Fibroblast of skin of left quadriceps (primary cell): ENCODE measurements around the gene PKM.

Experiments
- DNase-seq, 2 experiments: peaks; one replicate each; pipeline ENCODE4 v3.0.0-alpha.2; 2013; ENCODE audit warnings: low read depth in 2 of 2

Gene PKM

GRCh38 chr15:72200395-72201237 lies 30.4 kb downstream of the PKM start:
- DNase-seq = no peak

GRCh38 chr15:72199721-72200212 lies 31.2 kb downstream of the PKM start:
- DNase-seq = peak; percentile 34

- no peak for DNase-seq
Observed at GRCh38 chr15:72199205-72199515, 31.8 kb downstream of the PKM start.

- no peak for DNase-seq
Observed at GRCh38 chr15:72198356-72199204, 32.4 kb downstream of the PKM start.

- DNase-seq = no peak
Observed at GRCh38 chr15:72197460-72198355, 33.3 kb downstream of the PKM start, which contains the start of gene GRAMD2A. Gene GRAMD2A, minus strand, starts transcription at chr15:72197787.

GRCh38 chr15:72197041-72197459 lies 33.9 kb downstream of the PKM start:
- no peak for DNase-seq

- no peak for DNase-seq
Observed at GRCh38 chr15:72196409-72197040, 34.5 kb downstream of the PKM start.

GRCh38 chr15:72195101-72195511 lies 35.9 kb downstream of the PKM start:
- no peak for DNase-seq

- DNase-seq = no peak
Observed at GRCh38 chr15:72193836-72194396, 37.1 kb downstream of the PKM start.

- no peak for DNase-seq
Observed at GRCh38 chr15:72192416-72192815, 38.6 kb downstream of the PKM start.

- DNase-seq = no peak
Observed at GRCh38 chr15:72189250-72189902, 41.6 kb downstream of the PKM start.

GRCh38 chr15:72184165-72184811 lies 46.7 kb downstream of the PKM start:
- no peak for DNase-seq

GRCh38 chr15:72183781-72184164 lies 47.2 kb downstream of the PKM start:
- no peak for DNase-seq

GRCh38 chr15:72182673-72183072 lies 48.3 kb downstream of the PKM start:
- no peak for DNase-seq

- DNase-seq = no peak
Observed at GRCh38 chr15:72182244-72182643, 48.7 kb downstream of the PKM start.

- DNase-seq = no peak
Observed at GRCh38 chr15:72180761-72181324, 50.1 kb downstream of the PKM start.

GRCh38 chr15:72179950-72180581 lies 50.9 kb downstream of the PKM start:
- no peak for DNase-seq

GRCh38 chr15:72178976-72179585 lies 51.9 kb downstream of the PKM start:
- no peak for DNase-seq

GRCh38 chr15:72176743-72177142 lies 54.2 kb downstream of the PKM start:
- no peak for DNase-seq
